ENCODE data around the gene ZBTB7C.

The ZBTB7C gene

DNA sequence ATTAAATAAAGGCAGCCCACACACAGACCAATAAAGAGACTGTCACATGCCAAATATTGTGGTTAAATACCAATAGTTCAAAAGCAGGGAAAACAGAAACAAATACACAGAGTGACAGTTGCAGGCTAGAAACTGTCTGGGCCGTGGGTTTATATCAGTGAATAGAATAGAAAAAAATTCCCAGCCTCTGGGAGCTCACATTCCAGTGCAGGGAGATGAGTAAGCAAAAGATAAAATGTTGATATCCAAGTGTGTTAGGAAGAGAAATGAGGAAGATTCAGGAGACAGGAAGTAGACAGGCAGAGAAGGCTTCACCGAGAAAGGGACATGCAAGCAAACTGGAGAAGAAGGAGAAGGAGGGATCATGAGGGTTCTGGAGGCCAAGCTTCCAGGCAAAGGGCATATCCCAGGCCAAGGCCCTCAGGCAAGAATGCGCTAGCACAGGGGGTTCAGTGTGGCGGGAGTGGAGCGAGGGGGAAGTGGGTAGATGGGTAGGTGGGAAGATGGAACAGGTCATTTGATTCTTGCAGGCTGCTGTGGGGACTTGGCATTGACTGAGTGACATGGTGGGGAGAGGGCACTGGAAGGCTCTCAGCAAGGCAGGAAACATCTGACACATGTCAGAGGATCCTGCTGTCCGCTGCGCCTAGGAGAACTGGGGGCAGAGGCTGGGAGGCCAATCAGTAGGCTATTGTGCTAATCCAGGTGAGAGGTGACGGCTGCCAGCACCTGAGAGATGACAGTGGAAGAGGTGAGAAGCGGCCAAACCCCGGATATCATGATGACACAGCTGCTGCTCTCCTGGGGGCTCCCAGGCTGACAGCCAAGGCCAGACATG lies 89.2 kb downstream of the ZBTB7C start:
- Histone ChIP-seq H2AFZ (peak overlapping the region; percentile 65), H3K4me2 (ENCODE audit: low read length) (no peak overlapping the region), H3K4me3 (ENCODE audit: low read depth, low read length) (no peak overlapping the region), H3K9me3 (ENCODE audit: control insufficient read depth, low read length) (no peaks in the 10 kb centered on the region), H3K36me3 (ENCODE audit: control insufficient read depth, insufficient read depth, low read length) (no peaks in the 10 kb centered on the region), H3K9ac (no peak overlapping the region), H3K79me2 (no peaks in the 10 kb centered on the region), H3K27me3 (ENCODE audit: control insufficient read depth, insufficient read depth, low read length) (no peaks in the 10 kb centered on the region), H3K4me1 (peaks cover 17% of the 10 kb centered on the region), H3K27ac (peak overlapping the region; percentile 5)
- TF ChIP-seq, protein P1, sequence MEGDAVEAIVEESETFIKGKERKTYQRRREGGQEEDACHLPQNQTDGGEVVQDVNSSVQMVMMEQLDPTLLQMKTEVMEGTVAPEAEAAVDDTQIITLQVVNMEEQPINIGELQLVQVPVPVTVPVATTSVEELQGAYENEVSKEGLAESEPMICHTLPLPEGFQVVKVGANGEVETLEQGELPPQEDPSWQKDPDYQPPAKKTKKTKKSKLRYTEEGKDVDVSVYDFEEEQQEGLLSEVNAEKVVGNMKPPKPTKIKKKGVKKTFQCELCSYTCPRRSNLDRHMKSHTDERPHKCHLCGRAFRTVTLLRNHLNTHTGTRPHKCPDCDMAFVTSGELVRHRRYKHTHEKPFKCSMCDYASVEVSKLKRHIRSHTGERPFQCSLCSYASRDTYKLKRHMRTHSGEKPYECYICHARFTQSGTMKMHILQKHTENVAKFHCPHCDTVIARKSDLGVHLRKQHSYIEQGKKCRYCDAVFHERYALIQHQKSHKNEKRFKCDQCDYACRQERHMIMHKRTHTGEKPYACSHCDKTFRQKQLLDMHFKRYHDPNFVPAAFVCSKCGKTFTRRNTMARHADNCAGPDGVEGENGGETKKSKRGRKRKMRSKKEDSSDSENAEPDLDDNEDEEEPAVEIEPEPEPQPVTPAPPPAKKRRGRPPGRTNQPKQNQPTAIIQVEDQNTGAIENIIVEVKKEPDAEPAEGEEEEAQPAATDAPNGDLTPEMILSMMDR (IDR thresholded peaks at IDR 0.05): no peak

DNA sequence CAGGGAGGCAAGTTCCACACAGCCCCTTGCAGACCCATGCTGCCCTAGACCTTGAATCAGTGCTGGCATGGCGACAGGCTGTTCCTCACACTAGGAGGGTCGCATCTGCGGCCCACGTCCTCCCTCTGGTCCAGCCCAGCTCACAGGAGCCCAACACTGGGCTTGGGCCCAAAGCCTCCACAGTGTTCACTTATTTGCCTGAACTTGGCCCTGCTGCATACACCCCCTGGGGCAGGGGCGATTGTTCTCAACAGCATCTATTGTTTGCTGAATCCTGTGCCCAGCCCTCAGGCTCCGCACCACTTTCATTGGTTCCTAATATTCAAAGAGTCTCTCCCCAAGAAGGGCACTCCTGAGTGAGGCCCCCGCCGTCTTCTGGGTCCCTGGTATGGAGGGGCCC lies 90.7 kb downstream of the ZBTB7C start:
- Histone ChIP-seq H3K79me2 (no peaks in the 10 kb centered on the region), H3K9me3 (ENCODE audit: control insufficient read depth, low read length) (no peaks in the 10 kb centered on the region), H3K4me2 (ENCODE audit: low read length) (no peak overlapping the region), H3K36me3 (ENCODE audit: control insufficient read depth, insufficient read depth, low read length) (no peaks in the 10 kb centered on the region), H3K27ac (no peak overlapping the region), H3K4me1 (peaks cover 13% of the 10 kb centered on the region), H3K27me3 (ENCODE audit: control insufficient read depth, insufficient read depth, low read length) (no peaks in the 10 kb centered on the region), H3K4me3 (ENCODE audit: low read depth, low read length) (no peak overlapping the region), H3K9ac (no peak overlapping the region), H2AFZ (no peak overlapping the region)
- TF ChIP-seq, protein P1 (IDR thresholded peaks at IDR 0.05): no peak

DNA sequence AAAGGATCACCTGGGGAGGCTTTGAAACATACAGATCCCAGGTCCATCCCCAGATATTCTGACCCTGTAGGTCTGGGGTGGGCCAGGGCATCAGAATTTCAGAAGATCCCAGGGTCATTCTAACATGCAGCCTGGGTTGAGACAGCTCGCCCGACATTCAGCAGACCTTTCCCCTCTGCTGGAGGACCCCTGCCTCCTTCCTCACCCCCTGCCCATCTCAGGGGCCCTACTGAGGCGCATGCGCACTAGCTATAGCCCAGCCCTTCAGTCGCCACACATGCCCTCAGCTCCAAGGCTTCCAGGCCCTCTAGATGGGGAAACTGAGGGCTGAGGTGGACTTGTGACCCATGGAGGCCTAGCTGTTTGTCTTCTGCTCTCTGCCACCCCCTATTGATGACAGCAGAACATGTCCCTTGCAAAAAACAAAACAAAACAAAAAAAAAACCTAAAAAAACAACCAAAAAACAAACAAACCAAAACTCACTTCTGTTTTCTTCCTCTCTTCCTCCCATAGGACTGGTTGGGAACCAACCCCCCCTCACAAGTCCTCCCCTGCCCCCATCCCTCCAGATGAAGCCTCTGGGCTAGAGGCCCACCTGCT lies 91.3 kb downstream of the ZBTB7C start:
- TF ChIP-seq, protein P1 (IDR thresholded peaks at IDR 0.05): no peak
- Histone ChIP-seq H3K4me3 (ENCODE audit: low read depth, low read length) (no peak overlapping the region), H3K27ac (no peak overlapping the region), H3K9me3 (ENCODE audit: control insufficient read depth, low read length) (no peaks in the 10 kb centered on the region), H3K9ac (no peak overlapping the region), H3K4me2 (ENCODE audit: low read length) (no peak overlapping the region), H2AFZ (no peak overlapping the region), H3K79me2 (no peaks in the 10 kb centered on the region), H3K4me1 (peaks cover 13% of the 10 kb centered on the region), H3K36me3 (ENCODE audit: control insufficient read depth, insufficient read depth, low read length) (no peaks in the 10 kb centered on the region), H3K27me3 (ENCODE audit: control insufficient read depth, insufficient read depth, low read length) (no peaks in the 10 kb centered on the region)

DNA sequence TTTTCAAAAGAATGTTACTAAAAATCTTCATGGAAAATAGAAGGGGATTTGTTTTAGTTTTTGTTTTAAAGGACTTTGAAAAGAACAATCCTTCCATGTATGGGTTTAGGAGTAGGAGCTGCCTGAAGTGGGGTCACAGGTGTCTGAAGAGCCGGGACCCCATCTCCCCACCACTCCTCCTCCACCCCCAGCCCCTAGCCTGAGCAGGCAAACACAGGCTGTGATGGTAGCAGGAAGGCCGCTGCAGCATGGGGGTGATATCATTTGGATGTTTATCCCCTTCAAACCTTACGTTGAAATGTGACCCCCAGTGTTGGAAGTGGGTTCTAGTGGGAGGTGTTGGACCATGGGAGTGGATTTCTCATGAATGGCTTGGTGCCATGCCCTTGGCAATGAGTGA lies 93.0 kb downstream of the ZBTB7C start:
- H3K9ac ChIP-seq: no peak overlapping the region

More for the DNA sequence above, 93.0 kb downstream of the ZBTB7C start:
- Histone ChIP-seq H3K79me2 (no peaks in the 10 kb centered on the region), H3K4me1 (peaks cover 13% of the 10 kb centered on the region), H2AFZ (no peak overlapping the region), H3K27me3 (ENCODE audit: control insufficient read depth, insufficient read depth, low read length) (no peaks in the 10 kb centered on the region), H3K9me3 (ENCODE audit: control insufficient read depth, low read length) (no peaks in the 10 kb centered on the region), H3K4me2 (ENCODE audit: low read length) (no peak overlapping the region), H3K27ac (no peak overlapping the region), H3K36me3 (ENCODE audit: control insufficient read depth, insufficient read depth, low read length) (no peaks in the 10 kb centered on the region), H3K4me3 (ENCODE audit: low read depth, low read length) (no peak overlapping the region)
- TF ChIP-seq, protein P1 (IDR thresholded peaks at IDR 0.05): no peak
